Stimulated activated CD8-positive, alpha-beta memory T cell treated with anti-CD3 and anti-CD28 coated beads, Interleukin-4, amount 100 ng/mL, for 48 hours (primary cell): Measurements from ENCODE around the gene SMC3.
"Not testable (repeated sequence)": the region's sequence is repeated elsewhere in the genome, so short reads cannot be mapped to it uniquely, and the experiment has no call there.

Experiments used
- DNase-seq: peaks from one replicate; pipeline ENCODE4 v3.0.0-alpha.2; 2020

Gene SMC3

DNA sequence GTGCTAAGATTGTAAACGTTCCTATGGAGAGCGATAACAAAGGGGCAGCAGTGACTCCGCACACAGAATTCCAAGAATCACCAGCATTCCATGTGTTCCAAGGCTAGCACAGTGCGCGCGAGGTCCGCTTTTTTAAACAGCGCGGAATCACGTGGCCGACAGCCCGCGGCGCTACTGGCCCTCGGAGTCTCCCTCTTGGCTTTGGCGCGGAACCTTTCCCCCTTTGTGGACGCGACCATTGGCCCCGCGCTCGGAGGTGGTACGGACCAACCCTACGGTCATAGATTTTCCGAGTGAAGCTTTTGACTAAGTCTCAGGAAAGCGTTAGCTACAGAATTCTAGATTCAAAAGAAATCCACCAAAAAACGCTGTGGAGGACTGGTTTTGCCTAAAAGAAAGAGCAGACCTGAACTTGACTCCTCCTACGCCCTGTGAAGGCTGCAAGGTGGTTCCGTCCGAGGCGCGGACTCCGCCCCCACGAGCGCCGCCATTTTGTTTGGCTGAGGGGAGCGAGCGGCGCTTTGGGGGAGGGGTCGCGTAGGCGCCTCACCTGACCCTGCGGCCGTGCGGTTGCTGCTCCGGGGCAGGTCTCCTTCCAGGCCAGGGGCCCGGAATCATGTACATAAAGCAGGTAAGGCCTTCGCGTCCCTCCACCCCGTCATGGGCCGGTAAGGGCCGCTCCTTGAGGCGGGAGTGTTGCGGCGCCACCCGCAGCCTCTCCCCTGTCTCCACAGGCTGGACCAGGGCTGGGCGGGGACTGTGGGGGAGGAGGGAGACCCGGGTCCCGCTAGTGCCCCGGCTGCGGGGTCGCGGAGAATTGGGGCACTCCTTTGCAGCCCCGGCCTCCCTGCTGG lies at the start of gene SMC3:
Gene SMC3, plus strand, starts transcription at position 495 of the 854 bp plus-strand sequence. Its CDS starts 122 bp downstream, at position 617.
- peak; percentile 96 for DNase-seq

DNA sequence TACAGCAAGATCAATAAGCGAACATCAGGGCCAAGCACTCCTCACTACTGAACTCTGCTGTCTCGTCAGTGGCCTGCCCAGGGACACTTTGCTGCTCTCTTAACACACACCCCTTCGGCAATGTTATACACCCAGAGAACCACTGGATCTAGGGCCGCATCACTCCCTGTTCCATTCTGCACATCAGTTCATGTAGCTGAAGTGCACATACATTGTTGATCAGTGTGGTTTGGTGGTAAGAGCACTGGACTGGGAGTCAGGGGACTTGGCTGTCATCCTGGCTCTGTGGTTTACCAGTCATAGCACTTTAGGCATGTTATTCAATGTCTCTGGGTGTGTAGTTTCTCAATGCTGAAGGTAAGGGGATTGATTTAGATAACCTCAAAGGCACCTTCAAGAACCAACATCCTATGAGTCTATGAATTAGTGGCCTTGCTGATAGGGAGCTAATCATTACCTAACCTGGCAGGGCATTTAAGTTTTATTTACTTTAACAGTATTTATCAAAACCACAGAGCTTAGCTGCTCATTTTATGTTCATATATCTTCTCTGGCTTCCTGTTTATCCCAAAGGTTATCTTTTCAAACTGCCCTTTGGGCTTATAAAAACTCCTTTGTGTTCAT lies 45.0 kb upstream of the SMC3 start:
- no peak for DNase-seq

DNA sequence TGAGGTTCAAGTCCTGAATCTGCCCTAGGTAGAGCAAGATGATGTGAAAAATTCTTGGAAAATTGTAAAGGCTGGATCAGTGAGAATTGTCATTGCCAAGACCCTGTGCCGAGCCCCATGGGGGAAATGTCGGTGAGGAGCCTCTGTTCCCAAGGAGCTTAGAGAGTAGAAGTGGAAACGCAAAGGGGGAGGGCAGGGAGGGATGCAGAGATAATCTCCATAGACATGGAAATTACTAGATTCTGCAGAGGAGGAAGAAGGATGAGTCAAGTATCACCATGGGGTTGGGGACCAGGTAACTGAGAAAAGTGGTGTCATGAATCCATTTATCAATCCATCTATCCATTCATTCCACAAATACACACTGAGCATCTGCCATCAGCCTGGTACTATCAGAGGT lies 43.8 kb upstream of the SMC3 start:
- no peak for DNase-seq

DNA sequence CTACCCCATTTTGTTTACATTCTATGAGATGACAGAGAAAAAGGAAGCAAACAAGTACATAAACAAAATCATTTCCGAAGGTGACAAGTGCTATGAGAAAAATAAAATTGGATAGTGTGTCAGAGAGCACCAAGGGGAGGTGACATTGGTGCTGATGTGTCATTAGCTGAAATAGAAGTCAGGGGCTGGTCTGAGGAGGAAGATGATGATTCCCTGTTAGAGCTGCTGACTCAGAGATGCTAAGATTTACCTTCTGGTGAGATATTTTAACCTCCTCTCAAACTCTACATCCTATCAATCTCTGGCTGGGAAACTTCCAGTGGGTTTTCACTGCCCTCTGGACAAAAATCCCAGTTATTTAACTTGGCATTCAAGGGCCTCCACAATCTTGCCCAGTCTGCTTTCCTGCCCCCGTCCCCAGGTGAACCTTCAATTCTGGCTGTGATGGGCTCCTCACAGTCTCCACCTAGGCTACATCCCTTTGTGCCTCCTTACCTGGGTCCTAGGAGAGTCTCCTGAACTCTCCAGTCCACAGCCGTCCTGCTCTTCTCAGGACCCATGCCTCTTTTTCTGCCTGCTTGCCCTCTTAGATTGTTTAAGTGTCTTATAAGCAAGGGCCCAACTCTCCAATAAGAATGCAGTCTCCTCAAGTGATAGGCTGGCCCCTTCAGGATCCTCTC lies 43.2 kb upstream of the SMC3 start:
- no peak for DNase-seq

DNA sequence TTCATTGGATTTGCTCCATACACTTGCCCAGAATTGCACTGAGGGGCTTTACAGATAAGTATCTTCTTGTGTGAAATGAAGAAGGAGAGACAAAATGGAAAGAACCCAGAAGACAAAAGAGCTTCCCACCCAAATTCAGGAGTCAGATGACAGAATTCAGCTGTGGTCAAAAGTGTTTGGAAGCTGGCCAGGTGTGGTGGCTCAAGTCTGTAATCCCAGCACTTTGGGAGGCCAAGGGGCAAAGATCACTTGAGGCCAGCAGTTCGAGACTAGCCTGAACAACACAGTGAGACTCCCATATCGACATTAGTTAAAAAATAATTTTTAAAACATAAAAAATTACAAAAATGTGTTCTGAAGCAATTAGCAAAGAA lies 42.6 kb upstream of the SMC3 start:
- no peak for DNase-seq

DNA sequence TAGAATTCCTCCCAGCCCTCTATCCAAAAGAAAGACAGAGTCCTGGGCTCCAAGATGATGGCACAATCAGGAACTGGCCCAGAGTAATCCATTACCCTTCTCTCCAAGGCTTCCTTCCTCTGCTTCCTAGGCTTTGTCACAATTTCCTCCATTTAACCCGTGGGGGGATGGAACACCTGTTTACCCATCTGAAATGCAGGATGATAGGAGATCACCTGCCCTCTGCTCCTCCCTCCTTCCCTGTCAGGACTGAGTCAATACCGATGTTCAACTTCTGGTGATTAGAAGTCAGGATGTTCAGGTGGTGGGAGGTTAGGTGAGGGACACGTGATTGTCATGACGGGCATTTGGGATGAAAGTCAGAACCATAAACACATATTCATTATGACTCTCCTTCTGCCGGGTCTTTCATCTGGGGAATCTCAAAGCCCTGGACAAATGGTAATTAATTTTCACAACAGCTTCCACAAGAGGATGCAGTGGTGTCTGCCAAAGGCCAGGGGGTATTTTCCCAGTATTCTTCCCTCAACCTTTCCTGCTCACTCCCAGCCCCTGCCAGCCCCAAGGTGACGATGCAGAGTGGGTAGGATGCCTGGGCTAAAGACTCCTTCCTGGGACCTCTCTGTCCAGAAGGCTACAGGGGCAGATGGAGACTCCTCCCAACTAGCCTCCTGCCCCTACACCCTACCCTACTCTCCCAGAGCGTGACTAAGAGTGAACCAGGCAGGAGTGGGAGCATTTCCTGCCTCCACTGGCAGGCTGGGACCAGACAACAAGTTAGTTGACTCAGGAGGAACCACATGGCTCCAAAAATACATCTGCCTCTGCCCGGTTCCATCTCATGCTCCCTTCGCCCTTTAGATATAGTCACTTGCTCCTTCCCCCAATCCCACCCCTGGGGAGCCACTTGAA lies 41.9 kb upstream of the SMC3 start:
- no peak for DNase-seq

DNA sequence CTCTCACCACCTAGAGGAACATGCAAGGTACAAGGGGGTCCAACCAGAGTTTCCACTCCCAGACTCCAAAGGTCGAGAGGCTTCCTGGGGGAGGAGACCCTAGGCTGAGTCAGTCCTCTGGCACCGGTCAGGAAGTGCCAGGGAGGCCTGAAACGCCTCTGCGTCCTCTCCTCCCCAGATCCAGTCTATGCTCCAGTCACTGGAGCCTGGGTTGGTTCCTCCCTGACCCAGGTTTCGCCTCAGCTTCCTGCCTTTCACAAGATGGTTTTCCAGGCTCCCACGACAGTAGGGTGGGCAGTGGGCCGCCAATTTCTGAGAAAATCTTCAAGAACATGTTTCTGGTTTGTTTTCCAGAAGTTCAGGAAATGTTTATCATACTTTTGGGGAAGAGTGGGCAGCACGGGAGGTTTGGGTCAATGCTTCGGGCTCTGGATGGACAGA lies 39.7 kb upstream of the SMC3 start:
- DNase-seq: no peak

DNA sequence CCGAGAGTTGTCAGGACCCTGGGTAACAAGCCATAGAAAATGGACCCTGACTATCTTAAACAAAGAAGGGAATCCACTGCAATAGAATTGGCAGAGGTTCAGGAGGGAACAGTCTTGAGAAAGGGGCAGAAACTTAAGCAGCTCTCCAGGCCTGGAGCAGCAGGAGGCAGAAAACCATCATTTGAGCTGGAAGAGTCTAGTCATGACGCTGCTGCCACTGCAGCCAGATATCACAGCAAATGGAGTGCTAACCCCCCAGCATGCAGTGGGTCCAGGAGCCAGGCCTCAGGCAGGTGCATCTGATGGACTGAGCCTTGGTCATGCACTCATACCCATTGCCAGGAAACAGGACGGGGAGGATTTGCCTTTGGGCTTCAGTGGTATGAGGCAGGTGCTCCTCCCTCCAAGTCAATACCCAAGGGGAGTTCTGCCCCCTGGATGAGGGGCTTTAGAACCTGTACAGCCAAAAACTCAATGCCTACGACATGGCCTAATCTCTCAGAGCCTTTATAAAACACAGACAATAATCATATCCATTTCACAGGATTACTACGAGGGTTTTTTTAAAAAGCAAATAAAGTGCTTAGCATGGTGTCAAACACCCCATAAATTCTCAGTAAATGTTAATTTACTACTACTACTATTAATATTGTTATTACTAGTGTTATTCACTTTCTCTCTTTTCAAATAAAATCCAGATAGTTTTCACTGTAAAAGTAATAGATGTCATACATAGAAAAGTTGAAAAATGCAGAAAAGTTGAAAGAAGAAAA lies 39.1 kb upstream of the SMC3 start:
- DNase-seq: no peak

DNA sequence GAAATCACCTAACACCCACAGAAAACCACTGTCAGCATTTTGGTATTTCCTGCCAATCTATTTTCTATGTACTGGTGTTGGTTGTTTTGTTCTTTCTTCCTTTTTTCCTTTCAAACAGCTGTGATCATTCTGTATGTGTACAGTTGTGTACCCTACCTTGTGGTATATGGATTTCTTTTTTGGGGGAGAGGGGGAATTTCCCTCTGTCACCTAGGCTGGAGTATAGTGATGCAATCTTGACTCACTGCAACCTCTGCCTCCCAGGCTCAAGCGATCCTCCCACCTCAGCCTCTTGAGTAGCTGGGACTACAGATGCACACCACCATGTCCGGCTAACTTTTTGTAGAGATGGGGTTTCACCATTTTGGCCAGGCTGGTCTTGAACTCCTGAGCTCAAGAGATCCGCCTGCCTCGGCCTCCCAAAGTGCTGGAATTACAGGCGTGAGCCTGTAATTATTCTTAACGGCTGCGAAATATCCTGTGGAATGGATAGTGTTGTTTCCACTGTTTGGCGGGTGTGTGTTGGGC lies 38.4 kb upstream of the SMC3 start:
- DNase-seq: peak; percentile 47

DNA sequence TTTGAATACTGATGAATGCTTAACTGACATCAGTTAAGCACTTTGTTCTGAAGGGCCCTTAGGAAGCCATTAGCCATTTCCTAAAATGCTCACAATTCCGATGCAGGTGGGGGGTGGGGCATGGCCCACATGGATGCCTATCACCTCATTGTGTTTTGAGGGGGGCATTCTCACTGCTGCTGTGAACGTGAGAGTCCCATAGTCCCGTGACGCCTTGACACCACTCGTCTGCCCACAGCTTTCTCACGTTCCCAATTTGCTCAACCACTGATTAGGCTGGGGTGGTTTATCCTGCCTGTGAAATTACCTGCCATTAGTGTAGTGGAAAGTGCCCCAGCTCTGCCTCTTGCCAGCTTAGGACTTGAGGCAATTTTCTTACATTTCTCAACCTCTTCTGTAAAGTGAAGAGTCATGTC lies 37.9 kb upstream of the SMC3 start:
- DNase-seq: peak; percentile 55

DNA sequence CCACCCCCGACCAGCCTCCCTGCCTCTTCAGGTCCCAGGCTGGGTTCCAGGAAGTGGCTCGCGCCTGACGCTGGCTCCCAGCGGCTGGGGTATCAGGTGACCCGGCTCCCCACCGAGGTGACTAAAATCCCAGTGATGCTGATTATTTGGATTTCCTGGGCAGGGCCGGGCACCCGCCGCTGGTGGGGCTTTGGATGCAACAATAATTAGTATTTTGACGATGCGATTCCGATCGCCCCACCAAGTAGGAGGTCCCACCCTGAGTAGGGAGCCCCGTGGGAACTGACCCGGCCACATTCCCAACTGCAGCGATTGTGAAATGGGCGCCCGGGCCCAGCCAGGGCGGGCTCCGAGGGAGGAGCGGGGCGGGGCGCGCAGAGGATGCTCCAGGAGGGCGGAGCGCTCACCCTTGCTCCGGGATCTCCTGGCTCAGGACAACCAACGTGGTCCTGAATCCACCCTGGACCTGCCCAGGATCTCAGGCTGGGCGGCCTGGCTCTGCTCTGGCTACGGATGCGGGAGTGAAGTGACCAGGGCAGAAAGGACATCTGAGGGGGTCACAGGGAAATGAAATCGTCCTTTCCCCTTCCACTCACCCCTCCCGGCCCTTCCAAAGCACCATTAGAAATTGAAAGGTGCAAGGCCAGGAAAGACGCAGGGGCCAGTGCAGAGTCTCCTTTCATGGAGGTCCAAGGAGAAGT lies 37.2 kb upstream of the SMC3 start:
- DNase-seq: no peak

DNA sequence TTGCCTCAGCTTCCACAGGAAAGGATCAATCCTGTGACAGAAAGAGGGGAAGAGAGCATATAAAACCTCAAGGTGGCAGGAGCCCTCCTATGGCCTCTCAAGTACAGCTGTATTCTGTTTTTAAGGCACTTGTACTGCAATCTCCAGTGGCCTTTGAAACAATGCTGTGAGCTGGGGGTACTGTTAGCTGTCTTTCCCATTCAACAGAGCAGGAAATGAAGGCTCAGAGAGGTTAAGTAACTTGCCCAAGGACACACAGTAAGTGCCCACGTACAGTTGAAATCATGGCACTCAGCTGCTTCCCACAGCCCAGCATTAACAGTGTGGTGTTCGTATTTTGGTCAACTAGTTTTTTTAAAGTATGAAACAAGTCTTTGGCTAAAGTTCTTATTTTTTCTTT lies 35.8 kb upstream of the SMC3 start:
- no peak for DNase-seq

DNA sequence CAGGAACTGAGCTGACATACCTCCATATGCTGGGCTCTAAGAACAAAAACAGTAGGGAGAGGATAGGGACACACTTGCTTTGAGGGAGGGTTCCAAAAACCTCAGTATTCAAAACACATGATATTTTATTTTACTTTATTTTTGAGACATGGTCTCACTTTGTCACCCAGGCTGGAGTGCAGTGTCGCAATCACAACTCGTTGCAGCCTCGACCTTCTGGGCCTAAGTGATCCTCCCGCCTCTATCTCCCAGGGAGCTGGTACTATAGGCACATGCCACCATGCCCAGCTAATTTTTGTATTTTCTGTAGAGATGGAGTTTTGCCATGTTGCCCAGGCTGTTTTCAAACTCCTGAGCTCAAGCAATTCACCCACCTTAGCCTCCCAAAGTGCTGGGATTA lies 34.9 kb upstream of the SMC3 start:
- not testable (repeated sequence) for DNase-seq

DNA sequence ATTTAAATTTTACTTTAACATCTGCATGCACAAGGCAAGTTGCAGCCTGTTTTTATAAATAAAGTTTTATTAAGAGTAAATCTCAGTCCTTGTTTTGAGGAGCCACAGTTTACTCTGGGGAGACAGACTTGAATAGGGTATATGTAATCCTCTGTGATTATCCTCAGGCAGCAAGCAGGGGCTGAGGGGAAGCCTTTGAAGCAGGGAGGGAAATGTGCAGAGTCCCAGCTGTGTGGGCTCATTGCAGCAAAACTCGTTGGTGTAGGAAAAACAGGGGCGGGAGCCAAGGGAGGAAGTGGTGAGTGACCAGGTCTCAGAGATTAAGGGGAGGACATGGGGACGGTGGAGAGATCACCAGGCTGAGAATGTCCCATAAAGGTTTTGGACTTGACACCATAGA lies 34.3 kb upstream of the SMC3 start:
- DNase-seq: no peak

DNA sequence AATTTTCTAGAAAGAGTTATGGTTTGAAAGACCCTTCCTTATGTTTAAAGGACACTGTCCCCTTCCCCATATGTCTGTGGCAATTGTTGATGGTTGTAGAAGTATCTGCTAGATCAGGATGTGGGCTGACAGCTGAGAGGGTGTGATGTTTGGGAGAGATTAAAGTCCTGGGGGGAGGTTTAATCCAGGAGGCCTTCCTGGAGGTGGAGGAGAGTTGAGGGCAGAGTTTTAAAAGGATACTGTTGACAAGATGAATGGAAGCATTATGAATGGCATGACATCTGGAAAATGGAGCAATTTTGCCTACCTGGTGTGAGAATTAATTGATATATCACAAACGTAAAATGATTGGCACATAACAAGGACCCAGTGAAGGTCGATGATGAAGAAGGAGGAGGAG lies 32.9 kb upstream of the SMC3 start:
- no peak for DNase-seq

DNA sequence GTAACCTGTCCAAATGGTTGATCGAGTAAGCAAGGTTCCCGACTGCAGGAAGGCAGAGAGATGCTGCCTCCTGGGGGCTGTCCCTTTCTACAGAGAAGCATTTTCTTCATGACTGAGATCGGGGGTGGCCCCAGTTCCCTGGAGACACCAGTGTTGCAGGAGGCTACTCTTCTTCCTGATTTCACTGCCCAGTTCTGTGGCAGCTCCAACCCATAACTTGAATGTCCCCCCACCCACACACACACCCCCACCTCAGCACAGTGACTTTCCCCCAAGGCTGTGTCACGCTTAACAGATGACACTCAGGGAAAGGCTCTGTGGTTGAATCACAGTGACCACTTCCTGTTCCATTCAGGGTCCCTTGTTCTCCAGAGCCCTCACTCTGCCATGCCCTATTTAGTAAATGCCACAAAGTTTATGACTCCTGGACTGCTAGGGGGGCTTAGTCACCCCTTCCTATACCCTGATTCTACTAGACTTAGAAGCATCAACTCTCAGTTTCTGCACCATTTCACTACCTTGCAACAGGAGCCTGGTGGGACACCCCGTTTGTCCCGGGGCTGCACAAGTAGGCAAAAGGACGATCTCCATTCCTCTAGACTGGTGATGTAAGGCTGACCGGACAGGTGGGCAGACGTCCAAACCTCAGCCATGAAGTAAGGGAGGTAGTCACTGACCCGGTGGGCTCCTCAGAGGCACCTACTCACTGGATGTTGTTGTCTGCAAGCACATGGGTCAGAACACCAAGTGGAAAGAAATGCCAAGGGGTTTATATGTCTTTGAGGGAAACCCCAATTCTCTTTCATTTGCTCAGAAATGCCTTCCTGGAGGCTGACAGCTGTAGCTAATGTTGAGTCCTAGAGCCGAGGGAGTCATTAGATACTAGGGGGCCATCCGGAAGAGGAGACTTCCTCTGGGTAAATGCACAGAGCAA lies 31.3 kb upstream of the SMC3 start:
- DNase-seq: peak; percentile 83

DNA sequence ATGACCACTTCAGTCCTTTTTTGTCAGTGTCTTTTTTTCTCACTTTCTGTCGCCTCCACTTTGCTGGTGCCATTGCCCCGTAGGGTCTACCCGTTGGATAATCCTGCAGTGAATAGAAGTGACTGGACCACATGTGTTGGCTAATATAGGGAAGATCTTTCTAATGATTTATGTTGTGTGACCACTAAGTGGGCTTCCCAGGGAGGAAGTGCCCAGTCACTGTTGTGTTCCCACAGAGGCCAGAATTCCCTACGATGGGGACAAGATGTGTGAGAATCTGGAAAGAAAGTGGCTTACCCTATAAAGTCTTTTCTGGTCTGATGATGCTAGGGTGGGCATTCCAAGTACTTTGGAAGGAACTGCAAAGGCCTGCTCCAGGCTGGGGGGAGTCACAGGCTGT lies 28.4 kb upstream of the SMC3 start:
- no peak for DNase-seq

DNA sequence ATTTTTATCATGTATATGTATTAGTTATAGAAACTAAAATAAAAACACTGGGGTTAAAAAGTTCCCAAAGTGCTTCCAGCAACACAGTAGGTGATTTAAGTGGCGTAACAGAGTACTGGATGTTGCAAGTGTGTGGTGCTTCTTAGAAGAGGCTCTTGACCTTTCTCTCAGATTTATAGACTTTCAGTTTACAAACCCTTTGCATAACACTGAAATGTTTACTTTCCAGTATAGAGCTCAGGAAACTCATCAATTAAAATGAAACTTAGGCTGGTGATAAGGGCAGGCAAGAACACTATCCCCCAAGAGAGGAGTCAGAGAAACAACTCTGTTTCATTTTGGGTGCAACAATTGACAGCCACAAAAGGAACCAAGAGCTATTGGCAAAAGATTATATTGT lies 27.5 kb upstream of the SMC3 start:
- no peak for DNase-seq

DNA sequence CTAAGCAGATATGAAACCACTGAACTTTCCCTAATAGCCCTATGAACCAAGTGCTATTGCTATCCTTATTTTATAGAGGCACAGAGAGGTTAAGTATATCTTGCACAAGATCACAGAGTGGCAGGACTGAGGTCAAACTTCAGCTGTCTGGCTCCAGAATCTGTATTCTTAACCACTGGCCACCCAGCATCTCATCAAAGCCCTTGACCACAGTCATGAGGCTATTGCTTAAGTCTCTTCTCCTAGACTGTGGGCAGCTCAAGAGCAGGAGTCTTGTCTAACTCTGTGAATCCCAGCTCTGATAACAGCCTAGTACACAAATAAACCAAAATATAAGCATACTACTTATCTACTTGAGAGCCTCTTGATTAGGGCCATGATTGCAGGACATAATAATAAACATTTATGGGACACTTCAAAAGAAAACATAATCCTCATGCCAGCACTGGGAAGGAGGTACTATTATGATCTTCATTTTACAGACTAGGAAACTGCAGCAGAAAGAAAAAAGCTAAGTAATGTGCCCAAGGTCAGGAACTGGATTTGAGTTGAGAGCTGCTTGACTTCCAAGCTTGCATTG lies 22.4 kb upstream of the SMC3 start:
- DNase-seq: no peak

DNA sequence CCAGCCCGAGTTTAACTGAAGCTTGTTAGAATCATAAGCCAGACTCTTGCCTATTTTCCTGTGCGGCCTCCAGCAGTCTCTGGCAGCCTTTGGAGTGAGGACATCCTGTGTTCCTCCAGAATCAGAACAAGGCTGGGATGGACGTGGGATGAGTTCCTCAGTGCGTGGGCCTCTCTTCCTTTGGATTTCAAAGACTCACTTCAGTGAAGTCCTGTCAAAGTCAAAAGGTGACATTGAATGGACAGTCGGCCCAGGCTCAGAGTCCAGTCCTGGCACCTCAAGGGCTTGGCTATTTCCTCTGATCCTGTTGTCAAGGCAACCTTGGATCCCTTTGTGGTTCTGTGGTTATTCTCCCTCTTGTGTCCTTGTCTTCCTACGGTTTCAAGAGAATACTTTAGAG lies 21.4 kb upstream of the SMC3 start:
- DNase-seq: no peak
